PC-3 (cell line): Measurements from ENCODE around the gene APEX1.

ENCODE experiments used
- CTCF ChIP-seq: fragments of 300-600 bp; sonication (generic); conservative IDR thresholded peaks from 2 replicates; pipeline ENCODE4 v1.5.1; 2017; ENCODE audit warnings: antibody characterized with exemption, low read depth, mild to moderate bottlenecking, low read length
- EZH2 ChIP-seq: fragments of 300-600 bp; sonication (generic); IDR thresholded peaks from one replicate; pipeline ENCODE4 v1.6.1; 2017; ENCODE audit warnings: antibody characterized with exemption, mild to moderate bottlenecking, low read length; ENCODE audit not compliant: unreplicated experiment

DNA sequence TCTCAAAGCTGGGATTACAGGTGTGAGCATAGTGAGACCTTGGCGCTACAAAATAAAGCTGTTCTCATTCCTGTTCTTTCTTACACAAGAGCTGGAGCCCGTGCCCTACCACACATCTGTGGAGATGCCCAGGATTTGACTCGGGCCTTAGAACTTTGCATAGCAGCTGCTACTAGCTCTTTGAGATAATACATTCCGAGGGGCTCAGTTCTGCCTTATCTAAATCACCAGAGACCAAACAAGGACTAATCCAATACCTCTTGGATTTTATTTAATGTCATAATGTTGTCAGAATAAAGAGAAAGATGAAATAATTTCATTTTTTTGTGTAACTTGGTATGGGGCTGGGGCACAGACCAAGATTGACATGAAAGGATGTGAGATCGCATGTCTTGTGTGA is 21.8 kb downstream of the APEX1 start:
- TF ChIP-seq CTCF: no peak
- no peak for TF ChIP-seq EZH2
